Bronchial epithelial cell (primary cell): ENCODE measurements around the gene GRK1. TPM values are rescaled to one million over a fixed set of nuclear protein-coding genes. Genes with fewer than 3 reads are reported as not detected.
A peak's percentile ranks its signal among the peaks of the same experiment; 100 is the strongest.

ENCODE experiments used
- DNase-seq: peaks from one replicate; pipeline ENCODE4 v3.0.0-alpha.2; 2010; ENCODE audit warnings: low read depth
- FAIRE-seq: peaks from 2 replicates; lab custom pipeline; 2011; peaks lifted over from hg19 to GRCh38; lab: Jason Lieb, UNC
- H3K27me3 ChIP-seq: 2 replicates; pipeline ENCODE4 v1.5.1; 2011; ENCODE audit warnings: low read length; ENCODE audit not compliant: control insufficient read depth, insufficient read depth
- H3K36me3 ChIP-seq: 2 replicates; pipeline ENCODE4 v1.5.1; 2011; ENCODE audit warnings: low read length; ENCODE audit not compliant: control insufficient read depth, insufficient read depth
- H3K4me3 ChIP-seq: 2 replicates; pipeline ENCODE4 v1.5.1; 2011; ENCODE audit warnings: mild to moderate bottlenecking, low read depth, low read length, control low read depth
- CTCF ChIP-seq: IDR thresholded peaks from 2 replicates; pipeline ENCODE4 v1.5.1; 2011; ENCODE audit warnings: mild to moderate bottlenecking, moderate library complexity, low read length, control low read depth, inconsistent platforms; ENCODE audit not compliant: insufficient read depth, severe bottlenecking
- total RNA-seq: library from RNA; depleted of rRNA; stranded (reverse); fragments of >200 nt; gene quantifications from 2 replicates; pipeline ENCODE4 v1.2.1, GENCODE V29; 2014

The GRK1 gene
- total RNA-seq, 1 donor from 2014 or later, result not detected

- DNase-seq, result no peak
- Histone ChIP-seq H3K27me3 (no peaks in the 10 kb centered on the region), H3K36me3 (no peaks in the 10 kb centered on the region), H3K4me3 (no peak overlapping the region)
- TF ChIP-seq CTCF, result no peak
- FAIRE-seq, result no peak
Observed at GRCh38 chr13:113769106-113769505, 102.1 kb downstream of the GRK1 start.

GRCh38 chr13:113769881-113770280 lies 102.9 kb downstream of the GRK1 start:
- DNase-seq (no peak), FAIRE-seq (no peak)
- no peaks in the 10 kb centered on the region for H3K27me3 ChIP-seq

DNA sequence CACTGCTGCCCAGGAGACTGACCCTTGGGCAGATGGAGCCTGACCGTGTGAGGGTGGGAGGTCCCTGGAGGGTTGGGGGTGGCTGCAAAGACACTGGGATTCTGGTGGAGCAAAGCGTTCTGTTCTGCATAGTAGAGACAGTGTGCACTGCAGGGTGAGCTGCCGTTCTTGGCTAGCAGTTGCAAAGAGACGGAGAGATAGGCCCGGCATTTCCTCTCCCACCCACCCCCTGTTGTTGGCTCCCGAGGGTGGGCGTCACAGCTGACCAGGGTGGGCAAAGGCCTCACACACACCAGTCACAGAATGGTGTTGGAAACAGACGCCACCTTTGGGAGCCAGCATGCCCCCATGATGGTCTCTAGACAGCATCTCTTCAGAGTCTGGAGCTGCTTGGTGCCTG lies 103.4 kb downstream of the GRK1 start:
- DNase-seq, result no peak
- Histone ChIP-seq H3K27me3 (no peaks in the 10 kb centered on the region), H3K36me3 (no peaks in the 10 kb centered on the region), H3K4me3 (no peak overlapping the region)
- FAIRE-seq, result no peak
- TF ChIP-seq CTCF, result no peak

More at GRCh38 chr13:113769881-113770280, 102.9 kb downstream of the GRK1 start:
- no peaks in the 10 kb centered on the region for H3K36me3 ChIP-seq
- TF ChIP-seq CTCF, result no peak
- H3K4me3 ChIP-seq, result no peak overlapping the region

DNA sequence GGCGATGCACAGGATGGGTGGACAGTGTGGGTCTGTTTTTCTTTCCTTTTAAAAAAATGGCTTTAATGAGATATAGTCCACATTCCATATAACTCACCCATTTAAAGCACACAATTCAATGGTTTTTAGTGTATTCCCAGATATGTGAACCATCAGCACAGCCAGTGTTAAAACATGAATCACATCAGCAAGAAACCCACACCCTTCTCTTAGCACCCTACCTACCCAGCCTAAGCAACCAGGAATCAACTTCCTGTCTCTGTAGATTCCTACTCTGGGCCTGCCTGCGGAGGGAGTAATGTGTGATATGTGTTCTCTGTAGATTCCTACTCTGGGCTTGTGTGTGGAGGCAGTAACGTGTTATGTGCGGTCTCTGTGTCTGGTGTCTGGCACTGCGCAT lies 103.9 kb downstream of the GRK1 start:
- TF ChIP-seq CTCF, result no peak
- Histone ChIP-seq H3K27me3 (no peaks in the 10 kb centered on the region), H3K4me3 (no peak overlapping the region), H3K36me3 (no peaks in the 10 kb centered on the region)
- FAIRE-seq (no peak), DNase-seq (no peak)

- Histone ChIP-seq H3K27me3 (no peaks in the 10 kb centered on the region), H3K36me3 (no peaks in the 10 kb centered on the region), H3K4me3 (no peak overlapping the region)
- DNase-seq (peak; percentile 53), FAIRE-seq (no peak)
- TF ChIP-seq CTCF, result no peak
Observed at GRCh38 chr13:113771709-113772331, 104.8 kb downstream of the GRK1 start.
